HepG2 (cell line): Measurements from ENCODE around the gene TXNRD1. TPM values are rescaled to one million over a fixed set of nuclear protein-coding genes. Genes with fewer than 3 reads are reported as not detected.

ENCODE experiments used
- ATAC-seq: fragments of 200-7000 bp; cut with Tn5 transposase; 3 replicates; pipeline ENCODE4 v1.9.1; 2020; ENCODE audit warnings: mild to moderate bottlenecking, moderate library complexity
- BruUV-seq: library from RNA; stranded (reverse); fragments of 400-500 nt; replicated peaks from 2 replicates; lab custom pipeline; 2021; lab: Mats Ljungman, UMichigan
- CTCF ChIA-PET: fragments of 300-600 bp; formaldehyde crosslinking; extraction: SDS; loops from one replicate; lab custom pipeline; 2021; ENCODE audit warnings: low total read pairs, inconsistent platforms, low intra/inter-chr PET ratio; lab: Yijun Ruan, JAX
- POLR2A ChIA-PET: fragments of 350-600 bp; sonication (Branson Sonifier 250); formaldehyde crosslinking; loops from one replicate; lab custom pipeline; 2020; ENCODE audit warnings: antibody characterized with exemption, inconsistent platforms; lab: Yijun Ruan, JAX
- DNase-seq: peaks from one replicate; pipeline ENCODE4 v3.0.0-alpha.2; 2015; ENCODE audit warnings: low spot score
- FAIRE-seq: peaks from 3 replicates; lab custom pipeline; 2011; peaks lifted over from hg19 to GRCh38; lab: Jason Lieb, UNC
- H2AFZ ChIP-seq: one replicate; pipeline ENCODE4 v1.6.1; 2011; ENCODE audit warnings: low read length, inconsistent platforms
- H3K27ac ChIP-seq: fragments of 300-600 bp; 3 replicates; pipeline ENCODE4 v1.8.0; 2011; ENCODE audit warnings: mixed run types, mild to moderate bottlenecking, mixed read lengths, low read length, inconsistent platforms; ENCODE audit not compliant: insufficient read depth; ENCODE audit errors: extremely low read length
- H3K27me3 ChIP-seq, 2 experiments: fragments of 200-600 bp in 1 of 2; 2 replicates in 1 of 2; 3 replicates in 1 of 2; pipeline versions ENCODE4 v1.6.0 to v1.8.0; 2011; ENCODE audit warnings: low read length in 2 of 2, mild to moderate bottlenecking in 2 of 2, moderate library complexity in 2 of 2, inconsistent platforms in 1 of 2; ENCODE audit not compliant: insufficient read depth in 2 of 2, control insufficient read depth in 1 of 2
- H3K36me3 ChIP-seq, 2 experiments: fragments of 200-600 bp in 1 of 2; replicated peaks in 1 of 2; 2 replicates in 1 of 2; 3 replicates in 1 of 2; pipeline versions ENCODE4 v1.5.1 to v1.8.0; 2011; ENCODE audit warnings: low read length in 2 of 2, inconsistent platforms in 1 of 2; ENCODE audit not compliant: insufficient read depth in 2 of 2, control insufficient read depth in 1 of 2
- H3K4me1 ChIP-seq: 2 replicates; pipeline ENCODE4 v1.5.1; 2012; ENCODE audit warnings: low read length, inconsistent platforms; ENCODE audit not compliant: insufficient read depth
- H3K4me2 ChIP-seq: 2 replicates; pipeline ENCODE4 v1.6.0; 2011; ENCODE audit warnings: low read depth, low read length, inconsistent platforms
- H3K4me3 ChIP-seq, 3 experiments: fragments of 200-600 bp in 1 of 3; sonication (generic), shearing (Covaris generic) in 1 of 3; replicated peaks in 1 of 3; 2 replicates each; pipeline ENCODE4 v1.5.1; 2011 to 2016; ENCODE audit warnings: low read length in 3 of 3, inconsistent platforms in 2 of 3, low read depth in 2 of 3, mild to moderate bottlenecking in 2 of 3, control low read depth in 1 of 3, mixed read lengths in 1 of 3; ENCODE audit not compliant: insufficient read depth in 1 of 3
- H3K79me2 ChIP-seq: one replicate; pipeline ENCODE4 v1.6.1; 2011; ENCODE audit warnings: low read length, inconsistent platforms; ENCODE audit not compliant: insufficient read depth
- H3K9ac ChIP-seq: 2 replicates; pipeline ENCODE4 v1.6.0; 2011; ENCODE audit warnings: mild to moderate bottlenecking, low read depth, low read length, inconsistent platforms; ENCODE audit not compliant: insufficient read depth
- H3K9me3 ChIP-seq: 2 replicates; pipeline ENCODE4 v1.5.1; 2012; ENCODE audit warnings: mild to moderate bottlenecking, low read length
- H4K20me1 ChIP-seq: 2 replicates; pipeline ENCODE4 v1.6.0; 2011; ENCODE audit warnings: inconsistent platforms, mild to moderate bottlenecking, low read length, moderate library complexity; ENCODE audit not compliant: insufficient read depth
- CTCF ChIP-seq: sonication (generic); formaldehyde crosslinking; IDR thresholded peaks from 2 replicates; pipeline ENCODE4 v1.5.0; 2020; ENCODE audit warnings: mild to moderate bottlenecking, missing genetic modification reagents, moderate library complexity
- MBD4 ChIP-seq: IDR thresholded peaks from 2 replicates; pipeline ENCODE4 v1.6.1; 2012; ENCODE audit warnings: low read length, inconsistent platforms, borderline replicate concordance
- RAD21 ChIP-seq: fragments of 450-650 bp; formaldehyde crosslinking; IDR thresholded peaks from 2 replicates; pipeline ENCODE4 v1.5.0; 2020; ENCODE audit warnings: mild to moderate bottlenecking
- SMC3 ChIP-seq: IDR thresholded peaks from 2 replicates; pipeline ENCODE4 v1.6.1; 2011; ENCODE audit warnings: low read length, improper control_type of control experiment
- STAG1 ChIP-seq: sonication (generic); formaldehyde crosslinking; IDR thresholded peaks from 2 replicates; pipeline ENCODE4 v1.4.0; 2020; ENCODE audit warnings: missing genetic modification reagents
- XRCC5 ChIP-seq: fragments of 200-400 bp; formaldehyde crosslinking; optimal IDR thresholded peaks from 2 replicates; pipeline ENCODE3; 2017; ENCODE audit warnings: mild to moderate bottlenecking, low read length
- ZNF20 ChIP-seq: sonication (generic); formaldehyde crosslinking; IDR thresholded peaks from 2 replicates; pipeline ENCODE4 v1.4.0; 2020; ENCODE audit warnings: mild to moderate bottlenecking, moderate library complexity, missing genetic modification reagents
- ZNF501 ChIP-seq: sonication (generic); formaldehyde crosslinking; IDR thresholded peaks from 2 replicates; pipeline ENCODE4 v1.5.1; 2020; ENCODE audit warnings: mild to moderate bottlenecking, moderate library complexity, missing genetic modification reagents
- ZNF558 ChIP-seq: sonication (generic); formaldehyde crosslinking; IDR thresholded peaks from 2 replicates; pipeline ENCODE4 v1.9.0; 2022; ENCODE audit warnings: mild to moderate bottlenecking, missing genetic modification reagents, borderline replicate concordance
- WGBS: methylation state at CpG from one replicate; pipeline ENCODE4 v1.1.6; 2017; ENCODE audit warnings: low lambda C conversion rate; 5-methylcytosine and 5-hydroxymethylcytosine counted together
- in situ Hi-C: cut with HindIII; loops from 2 replicates; pipeline ENCODE4 v1.10.0; 2017; ENCODE audit warnings: low pct_unique_long_range_greater_than_20kb; ENCODE audit not compliant: extremely low pct_ligation_motif_present
- intact Hi-C: fragments of 100-400 bp; cut with micrococcal nuclease; formaldehyde crosslinking; loops from one replicate; pipeline ENCODE4 v1.10.0; 2022; ENCODE audit not compliant: unreplicated experiment
- polyA plus RNA-seq, 8 experiments: library from polyadenylated mRNA; depleted of rRNA in 3 of 8; stranded (reverse) in 7 of 8; unstranded in 1 of 8; fragments of >200 nt; fragmentation: Illumina TruSeq in 4 of 8; extraction: Trizol in 4 of 8; gene quantifications; 2 replicates each; pipeline versions ENCODE4 v1.2.1 to v1.2.3, GENCODE V29; 2011 to 2016; ENCODE audit warnings: low read depth in 4 of 8, missing spikeins in 1 of 8, mixed read lengths in 1 of 8; ENCODE audit not compliant: insufficient read depth in 1 of 8
- total RNA-seq, 5 experiments: library from RNA; depleted of rRNA; stranded (reverse); fragments of >200 nt; fragmentation: Illumina TruSeq; extraction: Trizol; gene quantifications; 2 replicates each; pipeline ENCODE4 v1.2.3, GENCODE V29; 2016; ENCODE audit warnings: low read depth in 1 of 5

Gene TXNRD1
- total and polyA plus RNA-seq, 2 of the 13 experiments (the other 11 are each of a cell fraction or from before 2014, with no cell fraction given) = 54.0 to 190 TPM

- BruUV-seq = no TSS peak
- WGBS = 31% methylated on average over 9 of the region's 18 CpGs
- H3K4me1 ChIP-seq = no peaks in the 10 kb centered on the region
- ChIA-PET CTCF (interaction anchor here (1.7 to 1.8 kb wide), 2 partner anchors 495 to 671 kb away, joined by 4 to 22 read pairs; no protein-coding TSS in a partner anchor), POLR2A (no interaction called here)
- FAIRE-seq = no peak
- H2AFZ ChIP-seq = no peak overlapping the region
- no peak overlapping the region for H3K4me3 ChIP-seq
- H3K27ac ChIP-seq = no peak overlapping the region
- intact Hi-C loops = loop anchor here (1.0 to 10.0 kb wide), 2 partner anchors 603 to 671 kb away; partner anchors contain the start of gene NOPCHAP1
- H4K20me1 ChIP-seq = no peaks in the 10 kb centered on the region
- no peak overlapping the region for H3K4me2 ChIP-seq
- H3K79me2 ChIP-seq = no peaks in the 10 kb centered on the region
- peak; percentile 94 for ATAC-seq
- no peaks in the 10 kb centered on the region for H3K36me3 ChIP-seq
- H3K9ac ChIP-seq = no peak overlapping the region
- in situ Hi-C loops = no loop called here
- TF ChIP-seq RAD21 (CRISPR knock-in tag) (peak; percentile 78), STAG1 (CRISPR knock-in tag) (peak; percentile 90), MBD4 (no peak), SMC3 (peak; percentile 87), ZNF501 (peak; percentile 51; the same call in 1 of the 2 replicates), ZNF558 (CRISPR knock-in tag) (no peak), CTCF (CRISPR knock-in tag) (peak; percentile 90), ZNF20 (no peak), XRCC5 (peak; percentile 24)
- no peaks in the 10 kb centered on the region for H3K9me3 ChIP-seq
- peak; percentile 48 for DNase-seq
- no peaks in the 10 kb centered on the region; a peak in 1 of 5 replicates for H3K27me3 ChIP-seq
Measured at GRCh38 chr12:104381731-104382480, 166.3 kb downstream of the TXNRD1 start.
